HEK293 (cell line): ENCODE data around the gene SNX19.

ENCODE experiments used
- CTCF ChIA-PET: fragments of 350-600 bp; formaldehyde crosslinking; extraction: SDS; loops from one replicate; lab custom pipeline; 2021; ENCODE audit warnings: antibody characterized with exemption; lab: Yijun Ruan, JAX
- POLR2A ChIA-PET: fragments of 300-600 bp; formaldehyde crosslinking; extraction: SDS; loops from one replicate; lab custom pipeline; 2020; ENCODE audit warnings: antibody characterized with exemption, inconsistent platforms; lab: Yijun Ruan, JAX
- H3K27ac ChIP-seq: fragments of 200-500 bp; sonication (Bioruptor generic); 2 replicates; pipeline ENCODE4 v1.5.1; 2014; ENCODE audit warnings: low read depth, low read length, control low read depth, inconsistent platforms; ENCODE audit errors: extremely low read depth
- H3K36me3 ChIP-seq, 2 experiments: fragments of 200-500 bp in 1 of 2; sonication (Bioruptor generic) in 1 of 2; 1 replicate in 1 of 2; 2 replicates in 1 of 2; pipeline ENCODE4 v1.5.1; 2014 to 2017; ENCODE audit warnings: inconsistent platforms in 2 of 2, low read length in 2 of 2; ENCODE audit not compliant: control insufficient read depth in 2 of 2, insufficient read depth in 1 of 2
- H3K4me1 ChIP-seq: fragments of 200-500 bp; sonication (Bioruptor generic); 2 replicates; pipeline ENCODE4 v1.5.1; 2014; ENCODE audit warnings: mild to moderate bottlenecking, low read length, inconsistent platforms; ENCODE audit not compliant: control insufficient read depth, insufficient read depth
- H3K4me3 ChIP-seq: 2 replicates; pipeline ENCODE4 v1.5.1; 2011; ENCODE audit warnings: low read depth, mild to moderate bottlenecking, control low read depth, low read length, moderate library complexity
- H3K9me3 ChIP-seq: fragments of 200-500 bp; sonication (Bioruptor generic); 2 replicates; pipeline ENCODE4 v1.5.1; 2014; ENCODE audit warnings: low read depth, low read length, inconsistent platforms; ENCODE audit not compliant: control insufficient read depth, insufficient read depth
- GLI2 ChIP-seq: fragments of 450-650 bp; formaldehyde crosslinking; IDR thresholded peaks from 2 replicates; pipeline ENCODE4; 2017; ENCODE audit warnings: missing biosample characterization, missing genetic modification characterization, low read depth, borderline replicate concordance
- IKZF3 ChIP-seq: fragments of 450-650 bp; IDR thresholded peaks from 2 replicates; pipeline ENCODE4 v1.5.0; 2018; ENCODE audit warnings: missing biosample characterization, mild to moderate bottlenecking, missing genetic modification characterization, moderate library complexity
- KLF16 ChIP-seq: fragments of 450-650 bp; formaldehyde crosslinking; IDR thresholded peaks from 2 replicates; pipeline ENCODE4 v1.5.1; 2017; ENCODE audit warnings: missing biosample characterization, missing genetic modification characterization
- OVOL3 ChIP-seq: fragments of 450-650 bp; formaldehyde crosslinking; IDR thresholded peaks from 2 replicates; pipeline ENCODE4 v1.5.1; 2016; ENCODE audit warnings: missing biosample characterization, missing genetic modification characterization
- SCRT2 ChIP-seq: fragments of 450-650 bp; formaldehyde crosslinking; IDR thresholded peaks from 2 replicates; pipeline ENCODE4 v1.5.1; 2016; ENCODE audit warnings: missing biosample characterization, missing genetic modification characterization
- TCF7L2 ChIP-seq: IDR thresholded peaks from 2 replicates; pipeline ENCODE4 v1.6.1; 2011; ENCODE audit warnings: low read depth, mild to moderate bottlenecking, inconsistent platforms, low read length, moderate library complexity, borderline replicate concordance
- WT1 ChIP-seq: fragments of 450-650 bp; formaldehyde crosslinking; IDR thresholded peaks from 2 replicates; pipeline ENCODE4 v1.5.1; 2016; ENCODE audit warnings: missing biosample characterization, missing genetic modification characterization
- ZNF155 ChIP-seq: fragments of 450-650 bp; formaldehyde crosslinking; IDR thresholded peaks from 2 replicates; pipeline ENCODE4 v1.5.1; 2016; ENCODE audit warnings: missing biosample characterization, missing genetic modification characterization
- ZNF157 ChIP-seq: fragments of 450-650 bp; formaldehyde crosslinking; IDR thresholded peaks from 2 replicates; pipeline ENCODE4 v1.5.1; 2016; ENCODE audit warnings: missing biosample characterization, missing genetic modification characterization
- ZNF292 ChIP-seq: fragments of 450-650 bp; formaldehyde crosslinking; IDR thresholded peaks from 2 replicates; pipeline ENCODE4 v1.5.1; 2016; ENCODE audit warnings: low read depth, missing biosample characterization, missing genetic modification characterization, borderline replicate concordance
- ZNF416 ChIP-seq: fragments of 450-650 bp; formaldehyde crosslinking; IDR thresholded peaks from 2 replicates; pipeline ENCODE4 v1.5.1; 2016; ENCODE audit warnings: missing biosample characterization, missing genetic modification characterization
- ZNF423 ChIP-seq: fragments of 450-650 bp; formaldehyde crosslinking; IDR thresholded peaks from 2 replicates; pipeline ENCODE4 v1.5.1; 2016; ENCODE audit warnings: missing biosample characterization, missing genetic modification characterization
- ZNF600 ChIP-seq: fragments of 450-650 bp; formaldehyde crosslinking; IDR thresholded peaks from 2 replicates; pipeline ENCODE4 v1.5.1; 2016; ENCODE audit warnings: missing biosample characterization, missing genetic modification characterization
- TF ChIP-seq, protein P1 (sequence below): fragments of 450-650 bp; formaldehyde crosslinking; IDR thresholded peaks from 2 replicates; pipeline ENCODE4 v1.5.1; 2016; ENCODE audit warnings: missing biosample characterization, missing genetic modification characterization
- TF ChIP-seq, protein P2 (sequence below): fragments of 450-650 bp; formaldehyde crosslinking; IDR thresholded peaks from 2 replicates; pipeline ENCODE4 v1.5.1; 2016; ENCODE audit warnings: missing biosample characterization, missing genetic modification characterization
- TF ChIP-seq, protein P3 (sequence below): fragments of 450-650 bp; formaldehyde crosslinking; IDR thresholded peaks from 2 replicates; pipeline ENCODE4 v1.5.1; 2016; ENCODE audit warnings: missing biosample characterization, missing genetic modification characterization
- TF ChIP-seq, protein P4 (sequence below): fragments of 450-650 bp; formaldehyde crosslinking; IDR thresholded peaks from 2 replicates; pipeline ENCODE4 v1.5.1; 2017; ENCODE audit warnings: missing biosample characterization, missing genetic modification characterization
- TF ChIP-seq, protein P5 (sequence below): fragments of 450-650 bp; formaldehyde crosslinking; IDR thresholded peaks from 2 replicates; pipeline ENCODE4 v1.5.1; 2016; ENCODE audit warnings: missing biosample characterization, missing genetic modification characterization

SNX19 gene

DNA sequence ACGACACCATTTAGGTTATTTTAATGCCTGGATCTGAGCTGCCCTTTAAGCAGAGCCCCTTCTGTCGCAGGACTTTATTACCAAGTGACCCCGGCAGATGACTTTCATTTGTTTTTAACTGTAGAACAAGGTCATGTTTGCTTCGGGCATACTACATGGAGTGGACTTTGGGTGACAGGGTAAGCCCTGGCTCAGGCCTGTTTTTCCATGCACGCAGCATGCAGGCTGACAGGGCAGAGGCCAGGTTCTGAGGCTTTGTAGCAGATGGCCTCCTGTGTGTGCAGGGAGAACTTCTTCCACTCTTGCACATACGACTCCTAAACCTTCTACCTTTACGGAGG is 50.5 kb downstream of the SNX19 start:
- TF ChIP-seq, protein P1, sequence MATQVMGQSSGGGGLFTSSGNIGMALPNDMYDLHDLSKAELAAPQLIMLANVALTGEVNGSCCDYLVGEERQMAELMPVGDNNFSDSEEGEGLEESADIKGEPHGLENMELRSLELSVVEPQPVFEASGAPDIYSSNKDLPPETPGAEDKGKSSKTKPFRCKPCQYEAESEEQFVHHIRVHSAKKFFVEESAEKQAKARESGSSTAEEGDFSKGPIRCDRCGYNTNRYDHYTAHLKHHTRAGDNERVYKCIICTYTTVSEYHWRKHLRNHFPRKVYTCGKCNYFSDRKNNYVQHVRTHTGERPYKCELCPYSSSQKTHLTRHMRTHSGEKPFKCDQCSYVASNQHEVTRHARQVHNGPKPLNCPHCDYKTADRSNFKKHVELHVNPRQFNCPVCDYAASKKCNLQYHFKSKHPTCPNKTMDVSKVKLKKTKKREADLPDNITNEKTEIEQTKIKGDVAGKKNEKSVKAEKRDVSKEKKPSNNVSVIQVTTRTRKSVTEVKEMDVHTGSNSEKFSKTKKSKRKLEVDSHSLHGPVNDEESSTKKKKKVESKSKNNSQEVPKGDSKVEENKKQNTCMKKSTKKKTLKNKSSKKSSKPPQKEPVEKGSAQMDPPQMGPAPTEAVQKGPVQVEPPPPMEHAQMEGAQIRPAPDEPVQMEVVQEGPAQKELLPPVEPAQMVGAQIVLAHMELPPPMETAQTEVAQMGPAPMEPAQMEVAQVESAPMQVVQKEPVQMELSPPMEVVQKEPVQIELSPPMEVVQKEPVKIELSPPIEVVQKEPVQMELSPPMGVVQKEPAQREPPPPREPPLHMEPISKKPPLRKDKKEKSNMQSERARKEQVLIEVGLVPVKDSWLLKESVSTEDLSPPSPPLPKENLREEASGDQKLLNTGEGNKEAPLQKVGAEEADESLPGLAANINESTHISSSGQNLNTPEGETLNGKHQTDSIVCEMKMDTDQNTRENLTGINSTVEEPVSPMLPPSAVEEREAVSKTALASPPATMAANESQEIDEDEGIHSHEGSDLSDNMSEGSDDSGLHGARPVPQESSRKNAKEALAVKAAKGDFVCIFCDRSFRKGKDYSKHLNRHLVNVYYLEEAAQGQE (tag by site-specific recombination): no peak
- TF ChIP-seq KLF16 (no peak), GLI2 (no peak), TCF7L2 (no peak), SCRT2 (tag by site-specific recombination) (no peak), ZNF416 (no peak), ZNF155 (tag by site-specific recombination) (no peak), WT1 (tag by site-specific recombination) (no peak), ZNF157 (tag by site-specific recombination) (no peak), OVOL3 (tag by site-specific recombination) (no peak), ZNF600 (no peak), ZNF423 (tag by site-specific recombination) (no peak), ZNF292 (tag by site-specific recombination) (no peak), IKZF3 (tag by site-specific recombination) (no peak)
- TF ChIP-seq, protein P2, sequence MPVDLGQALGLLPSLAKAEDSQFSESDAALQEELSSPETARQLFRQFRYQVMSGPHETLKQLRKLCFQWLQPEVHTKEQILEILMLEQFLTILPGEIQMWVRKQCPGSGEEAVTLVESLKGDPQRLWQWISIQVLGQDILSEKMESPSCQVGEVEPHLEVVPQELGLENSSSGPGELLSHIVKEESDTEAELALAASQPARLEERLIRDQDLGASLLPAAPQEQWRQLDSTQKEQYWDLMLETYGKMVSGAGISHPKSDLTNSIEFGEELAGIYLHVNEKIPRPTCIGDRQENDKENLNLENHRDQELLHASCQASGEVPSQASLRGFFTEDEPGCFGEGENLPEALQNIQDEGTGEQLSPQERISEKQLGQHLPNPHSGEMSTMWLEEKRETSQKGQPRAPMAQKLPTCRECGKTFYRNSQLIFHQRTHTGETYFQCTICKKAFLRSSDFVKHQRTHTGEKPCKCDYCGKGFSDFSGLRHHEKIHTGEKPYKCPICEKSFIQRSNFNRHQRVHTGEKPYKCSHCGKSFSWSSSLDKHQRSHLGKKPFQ: no peak
- TF ChIP-seq, protein P3, sequence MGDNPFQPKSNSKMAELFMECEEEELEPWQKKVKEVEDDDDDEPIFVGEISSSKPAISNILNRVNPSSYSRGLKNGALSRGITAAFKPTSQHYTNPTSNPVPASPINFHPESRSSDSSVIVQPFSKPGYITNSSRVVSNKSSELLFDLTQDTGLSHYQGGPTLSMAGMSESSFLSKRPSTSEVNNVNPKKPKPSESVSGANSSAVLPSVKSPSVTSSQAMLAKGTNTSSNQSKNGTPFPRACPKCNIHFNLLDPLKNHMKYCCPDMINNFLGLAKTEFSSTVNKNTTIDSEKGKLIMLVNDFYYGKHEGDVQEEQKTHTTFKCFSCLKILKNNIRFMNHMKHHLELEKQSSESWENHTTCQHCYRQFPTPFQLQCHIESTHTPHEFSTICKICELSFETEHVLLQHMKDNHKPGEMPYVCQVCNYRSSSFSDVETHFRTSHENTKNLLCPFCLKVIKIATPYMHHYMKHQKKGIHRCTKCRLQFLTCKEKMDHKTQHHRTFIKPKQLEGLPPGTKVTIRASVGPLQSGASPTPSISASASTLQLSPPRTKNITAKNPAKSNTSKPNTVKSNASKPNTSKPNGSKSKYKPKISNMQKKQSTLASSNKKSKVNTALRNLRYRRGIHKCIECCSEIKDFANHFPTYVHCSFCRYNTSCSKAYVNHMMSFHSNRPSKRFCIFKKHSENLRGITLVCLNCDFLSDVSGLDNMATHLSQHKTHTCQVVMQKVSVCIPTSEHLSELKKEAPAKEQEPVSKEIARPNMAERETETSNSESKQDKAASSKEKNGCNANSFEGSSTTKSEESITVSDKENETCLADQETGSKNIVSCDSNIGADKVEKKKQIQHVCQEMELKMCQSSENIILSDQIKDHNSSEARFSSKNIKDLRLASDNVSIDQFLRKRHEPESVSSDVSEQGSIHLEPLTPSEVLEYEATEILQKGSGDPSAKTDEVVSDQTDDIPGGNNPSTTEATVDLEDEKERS (tag by site-specific recombination): no peak
- TF ChIP-seq, protein P4, sequence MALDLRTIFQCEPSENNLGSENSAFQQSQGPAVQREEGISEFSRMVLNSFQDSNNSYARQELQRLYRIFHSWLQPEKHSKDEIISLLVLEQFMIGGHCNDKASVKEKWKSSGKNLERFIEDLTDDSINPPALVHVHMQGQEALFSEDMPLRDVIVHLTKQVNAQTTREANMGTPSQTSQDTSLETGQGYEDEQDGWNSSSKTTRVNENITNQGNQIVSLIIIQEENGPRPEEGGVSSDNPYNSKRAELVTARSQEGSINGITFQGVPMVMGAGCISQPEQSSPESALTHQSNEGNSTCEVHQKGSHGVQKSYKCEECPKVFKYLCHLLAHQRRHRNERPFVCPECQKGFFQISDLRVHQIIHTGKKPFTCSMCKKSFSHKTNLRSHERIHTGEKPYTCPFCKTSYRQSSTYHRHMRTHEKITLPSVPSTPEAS (tag by site-specific recombination): no peak
- TF ChIP-seq, protein P5, sequence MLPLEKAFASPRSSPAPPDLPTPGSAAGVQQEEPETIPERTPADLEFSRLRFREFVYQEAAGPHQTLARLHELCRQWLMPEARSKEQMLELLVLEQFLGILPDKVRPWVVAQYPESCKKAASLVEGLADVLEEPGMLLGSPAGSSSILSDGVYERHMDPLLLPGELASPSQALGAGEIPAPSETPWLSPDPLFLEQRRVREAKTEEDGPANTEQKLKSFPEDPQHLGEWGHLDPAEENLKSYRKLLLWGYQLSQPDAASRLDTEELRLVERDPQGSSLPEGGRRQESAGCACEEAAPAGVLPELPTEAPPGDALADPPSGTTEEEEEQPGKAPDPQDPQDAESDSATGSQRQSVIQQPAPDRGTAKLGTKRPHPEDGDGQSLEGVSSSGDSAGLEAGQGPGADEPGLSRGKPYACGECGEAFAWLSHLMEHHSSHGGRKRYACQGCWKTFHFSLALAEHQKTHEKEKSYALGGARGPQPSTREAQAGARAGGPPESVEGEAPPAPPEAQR (tag by site-specific recombination): no peak
- ChIA-PET CTCF (interaction anchor here (4.9 to 14.4 kb wide), 2 partner anchors 27 to 432 kb away, joined by 59 to 408 read pairs; partner anchors contain the start of gene ADAMTS8), POLR2A (no interaction called here)
- Histone ChIP-seq H3K36me3 (peaks cover 0 to 11% of the 10 kb centered on the region in 2 experiments; a peak in 1 of 3 replicates), H3K4me3 (no peak overlapping the region), H3K27ac (no peak overlapping the region), H3K9me3 (no peaks in the 10 kb centered on the region), H3K4me1 (no peaks in the 10 kb centered on the region)
